HG02852 (cell line): ENCODE data around the gene CRB2.

ENCODE experiments used
- ATAC-seq: cut with Tn5 transposase; IDR thresholded peaks from one replicate; pipeline ENCODE4 v1.9.1; 2021; ENCODE audit warnings: mild to moderate bottlenecking, moderate library complexity; ENCODE audit not compliant: unreplicated experiment

The CRB2 gene

GRCh38 chr9:123377211-123377971 is 21.4 kb downstream of the CRB2 start:
- no peak for ATAC-seq

GRCh38 chr9:123378025-123378424 is 22.0 kb downstream of the CRB2 start:
- no peak for ATAC-seq

- no peak for ATAC-seq
Observed at GRCh38 chr9:123378956-123379660, 23.1 kb downstream of the CRB2 start.

- ATAC-seq, result no peak
Observed at GRCh38 chr9:123380852-123381705, 25.1 kb downstream of the CRB2 start.

- no peak for ATAC-seq
Observed at GRCh38 chr9:123382653-123383511, 26.9 kb downstream of the CRB2 start.

- no peak for ATAC-seq
Observed at GRCh38 chr9:123383512-123384170, 27.6 kb downstream of the CRB2 start.

GRCh38 chr9:123387686-123388085 is 31.7 kb downstream of the CRB2 start:
- no peak for ATAC-seq

- no peak for ATAC-seq
Observed at GRCh38 chr9:123389070-123389469, 33.1 kb downstream of the CRB2 start.

- no peak for ATAC-seq
Observed at GRCh38 chr9:123389698-123390097, 33.7 kb downstream of the CRB2 start.

GRCh38 chr9:123390337-123391135 is 34.5 kb downstream of the CRB2 start:
- ATAC-seq, result no peak

- ATAC-seq, result no peak
Observed at GRCh38 chr9:123391233-123391632, 35.2 kb downstream of the CRB2 start.

- ATAC-seq, result no peak
Observed at GRCh38 chr9:123391946-123392345, 35.9 kb downstream of the CRB2 start.

- no peak for ATAC-seq
Observed at GRCh38 chr9:123392802-123393201, 36.8 kb downstream of the CRB2 start.

GRCh38 chr9:123394291-123395235 is 38.6 kb downstream of the CRB2 start:
- ATAC-seq, result no peak

- no peak for ATAC-seq
Observed at GRCh38 chr9:123395276-123395688, 39.3 kb downstream of the CRB2 start.

GRCh38 chr9:123395689-123396511 is 39.9 kb downstream of the CRB2 start:
- ATAC-seq, result no peak

- ATAC-seq, result no peak
Observed at GRCh38 chr9:123397975-123398374, 42.0 kb downstream of the CRB2 start.
